Astrocyte (in vitro differentiated cells and primary cell): Measurements from ENCODE around the gene ERN1. TPM values are rescaled to one million over a fixed set of nuclear protein-coding genes. Genes with fewer than 3 reads are reported as not detected.

Source experiments
- DNase-seq: peaks from one replicate; pipeline ENCODE4 v3.0.0-alpha.2; 2010; ENCODE audit warnings: low read depth
- FAIRE-seq: peaks from 2 replicates; lab custom pipeline; 2011; peaks lifted over from hg19 to GRCh38; lab: Jason Lieb, UNC
- H2AFZ ChIP-seq: 2 replicates; pipeline ENCODE4 v1.6.0; 2012; ENCODE audit warnings: low read depth, low read length, inconsistent platforms
- H3K27ac ChIP-seq: 2 replicates; pipeline ENCODE4 v1.5.1; 2011; ENCODE audit warnings: low read depth, low read length, inconsistent platforms
- H3K27me3 ChIP-seq: 2 replicates; pipeline ENCODE4 v1.6.0; 2011; ENCODE audit warnings: low read length, inconsistent platforms; ENCODE audit not compliant: insufficient read depth
- H3K36me3 ChIP-seq: 2 replicates; pipeline ENCODE4 v1.5.1; 2011; ENCODE audit warnings: low read length, inconsistent platforms; ENCODE audit not compliant: insufficient read depth
- H3K4me1 ChIP-seq: 2 replicates; pipeline ENCODE4 v1.5.1; 2011; ENCODE audit warnings: low read length, inconsistent platforms; ENCODE audit not compliant: insufficient read depth
- H3K4me2 ChIP-seq: 2 replicates; pipeline ENCODE4 v1.6.0; 2012; ENCODE audit warnings: low read length, inconsistent platforms
- H3K4me3 ChIP-seq: 2 replicates; pipeline ENCODE4 v1.5.1; 2011; ENCODE audit warnings: low read depth, mild to moderate bottlenecking, low read length, inconsistent platforms; ENCODE audit not compliant: insufficient read depth
- H3K79me2 ChIP-seq: 2 replicates; pipeline ENCODE4 v1.6.0; 2012; ENCODE audit warnings: mild to moderate bottlenecking, low read length, inconsistent platforms; ENCODE audit not compliant: insufficient read depth
- H3K9ac ChIP-seq: 2 replicates; pipeline ENCODE4 v1.6.0; 2012; ENCODE audit warnings: mild to moderate bottlenecking, low read length, inconsistent platforms
- H3K9me3 ChIP-seq: 2 replicates; pipeline ENCODE4 v1.5.1; 2012; ENCODE audit warnings: low read depth, mild to moderate bottlenecking, low read length, inconsistent platforms; ENCODE audit not compliant: insufficient read depth
- H4K20me1 ChIP-seq: 2 replicates; pipeline ENCODE4 v1.6.0; 2012; ENCODE audit warnings: low read length, inconsistent platforms; ENCODE audit not compliant: insufficient read depth
- H3K27ac Mint-ChIP-seq: one replicate; pipeline ENCODE4 v1.8.0; 2021; ENCODE audit warnings: mild to moderate bottlenecking, mixed read lengths; ENCODE audit not compliant: unreplicated experiment
- H3K27me3 Mint-ChIP-seq: one replicate; pipeline ENCODE4 v1.8.0; 2021; ENCODE audit warnings: low read depth, mixed read lengths; ENCODE audit not compliant: unreplicated experiment
- H3K36me3 Mint-ChIP-seq: one replicate; pipeline ENCODE4 v1.8.0; 2021; ENCODE audit warnings: low read depth, mixed read lengths; ENCODE audit not compliant: unreplicated experiment
- H3K4me1 Mint-ChIP-seq: one replicate; pipeline ENCODE4 v1.8.0; 2021; ENCODE audit warnings: low read depth, mixed read lengths; ENCODE audit not compliant: unreplicated experiment
- H3K4me3 Mint-ChIP-seq: one replicate; pipeline ENCODE4 v1.8.0; 2021; ENCODE audit warnings: mild to moderate bottlenecking, moderate library complexity, mixed read lengths; ENCODE audit not compliant: unreplicated experiment
- H3K9me3 Mint-ChIP-seq: one replicate; pipeline ENCODE4 v1.8.0; 2021; ENCODE audit warnings: mild to moderate bottlenecking, mixed read lengths; ENCODE audit not compliant: unreplicated experiment
- EZH2 ChIP-seq: IDR thresholded peaks from 2 replicates; pipeline ENCODE4 v1.6.1; 2012; ENCODE audit warnings: mild to moderate bottlenecking, low read length, inconsistent platforms; ENCODE audit not compliant: insufficient read depth
- total RNA-seq: library from RNA; stranded (reverse); gene quantifications from 2 replicates; pipeline ENCODE4 v1.2.1, GENCODE V29; 2021
- TF ChIP-seq, protein P1 (sequence below): IDR thresholded peaks from 2 replicates; pipeline ENCODE4 v1.5.1; 2011; ENCODE audit warnings: low read depth, mild to moderate bottlenecking, inconsistent platforms, low read length, moderate library complexity; ENCODE audit not compliant: insufficient read depth

ERN1 gene
- total RNA-seq, 1 donor from 2014 or later: 11.7 TPM

DNA sequence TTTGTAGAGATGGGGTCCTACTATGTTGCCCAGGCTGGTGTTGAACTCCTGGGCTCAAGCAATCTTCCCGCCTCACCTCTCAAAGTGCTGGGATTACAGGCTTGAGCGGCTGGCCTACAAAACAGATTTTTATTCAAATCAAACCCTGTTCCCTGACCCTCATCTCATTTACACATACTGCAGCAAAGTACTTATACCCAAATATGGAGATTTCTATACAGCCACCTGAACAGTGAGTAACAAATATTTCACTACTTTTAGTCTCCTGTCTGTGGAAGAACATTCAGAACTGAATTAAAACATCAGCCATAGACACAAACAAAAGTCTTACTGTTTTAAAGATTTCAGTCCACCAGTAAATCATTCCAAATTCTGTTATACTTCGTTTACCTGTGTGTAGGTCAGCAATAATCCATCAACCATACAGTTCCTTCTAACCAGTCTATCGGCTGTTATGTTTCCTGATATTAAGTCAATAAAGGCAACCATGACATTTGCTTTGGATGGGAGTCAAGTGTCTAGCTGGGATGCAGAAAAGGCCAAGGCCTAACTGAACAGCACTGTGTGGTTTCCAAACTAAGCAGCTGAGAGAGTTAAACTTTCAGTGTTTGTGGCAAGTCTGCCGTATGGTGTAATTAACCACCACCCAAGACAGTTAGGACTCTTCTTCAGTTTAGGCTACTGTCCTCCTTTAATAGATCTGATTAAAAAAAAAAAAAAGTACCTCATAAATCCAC lies 22.3 kb downstream of the ERN1 start:
- Histone ChIP-seq H3K27me3 (no peaks in the 10 kb centered on the region), H3K4me2 (no peak overlapping the region), H3K4me1 (no peaks in the 10 kb centered on the region), H3K27ac (no peak overlapping the region), H3K4me3 (no peak overlapping the region), H3K79me2 (no peaks in the 10 kb centered on the region), H3K36me3 (no peaks in the 10 kb centered on the region), H3K9me3 (no peaks in the 10 kb centered on the region), H2AFZ (no peak overlapping the region), H3K9ac (no peak overlapping the region), H4K20me1 (peaks cover 12% of the 10 kb centered on the region)
- Mint-ChIP-seq H3K4me3 (no peak overlapping the region), H3K9me3 (peaks cover 2% of the 10 kb centered on the region), H3K36me3 (no peaks in the 10 kb centered on the region), H3K4me1 (peaks cover 22% of the 10 kb centered on the region), H3K27ac (no peak overlapping the region), H3K27me3 (no peaks in the 10 kb centered on the region)
- FAIRE-seq: no peak
- no peak for DNase-seq
- no peak for TF ChIP-seq EZH2
- TF ChIP-seq, protein P1, sequence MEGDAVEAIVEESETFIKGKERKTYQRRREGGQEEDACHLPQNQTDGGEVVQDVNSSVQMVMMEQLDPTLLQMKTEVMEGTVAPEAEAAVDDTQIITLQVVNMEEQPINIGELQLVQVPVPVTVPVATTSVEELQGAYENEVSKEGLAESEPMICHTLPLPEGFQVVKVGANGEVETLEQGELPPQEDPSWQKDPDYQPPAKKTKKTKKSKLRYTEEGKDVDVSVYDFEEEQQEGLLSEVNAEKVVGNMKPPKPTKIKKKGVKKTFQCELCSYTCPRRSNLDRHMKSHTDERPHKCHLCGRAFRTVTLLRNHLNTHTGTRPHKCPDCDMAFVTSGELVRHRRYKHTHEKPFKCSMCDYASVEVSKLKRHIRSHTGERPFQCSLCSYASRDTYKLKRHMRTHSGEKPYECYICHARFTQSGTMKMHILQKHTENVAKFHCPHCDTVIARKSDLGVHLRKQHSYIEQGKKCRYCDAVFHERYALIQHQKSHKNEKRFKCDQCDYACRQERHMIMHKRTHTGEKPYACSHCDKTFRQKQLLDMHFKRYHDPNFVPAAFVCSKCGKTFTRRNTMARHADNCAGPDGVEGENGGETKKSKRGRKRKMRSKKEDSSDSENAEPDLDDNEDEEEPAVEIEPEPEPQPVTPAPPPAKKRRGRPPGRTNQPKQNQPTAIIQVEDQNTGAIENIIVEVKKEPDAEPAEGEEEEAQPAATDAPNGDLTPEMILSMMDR: no peak

DNA sequence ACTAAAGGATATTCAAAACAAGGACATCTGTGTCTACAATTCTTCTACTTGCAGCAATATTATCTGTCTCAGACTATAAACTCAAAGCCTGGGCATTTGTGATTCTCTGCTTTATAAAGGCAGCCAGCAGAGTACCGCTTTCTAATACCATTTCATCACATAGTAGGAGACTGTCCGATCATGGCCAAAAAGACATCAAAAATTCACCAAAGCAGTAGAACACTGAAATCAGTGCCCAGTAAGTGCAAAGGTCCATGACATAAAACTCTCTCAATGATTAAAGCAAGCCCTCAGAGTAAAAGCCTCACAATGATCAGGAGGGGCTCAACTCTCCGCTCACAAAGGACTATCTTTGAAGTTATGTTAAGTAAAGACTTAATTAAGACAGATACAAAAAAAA lies 23.0 kb downstream of the ERN1 start:
- Histone ChIP-seq H3K4me2 (no peak overlapping the region), H3K27ac (no peak overlapping the region), H3K9me3 (no peaks in the 10 kb centered on the region), H3K27me3 (no peaks in the 10 kb centered on the region), H3K4me3 (no peak overlapping the region), H3K36me3 (no peaks in the 10 kb centered on the region), H3K9ac (no peak overlapping the region), H2AFZ (no peak overlapping the region), H4K20me1 (peaks cover 14% of the 10 kb centered on the region), H3K79me2 (no peaks in the 10 kb centered on the region), H3K4me1 (no peaks in the 10 kb centered on the region)
- H3K36me3 Mint-ChIP-seq: no peaks in the 10 kb centered on the region
- no peaks in the 10 kb centered on the region for H3K27me3 Mint-ChIP-seq
- peaks cover 22% of the 10 kb centered on the region for H3K4me1 Mint-ChIP-seq
- no peak overlapping the region for H3K27ac Mint-ChIP-seq
- DNase-seq (no peak), FAIRE-seq (no peak)
- H3K9me3 Mint-ChIP-seq: peaks cover 2% of the 10 kb centered on the region
- TF ChIP-seq EZH2: no peak
- TF ChIP-seq, protein P1: no peak
- H3K4me3 Mint-ChIP-seq: no peak overlapping the region
